PFSK-1 (cell line): ENCODE data around the gene MAP3K10.

Experiments
- FOXP2 ChIP-seq: optimal IDR thresholded peaks from 2 replicates; pipeline ENCODE3; 2011; ENCODE audit warnings: borderline replicate concordance, control low read depth, inconsistent platforms; ENCODE audit not compliant: insufficient read depth; ENCODE audit errors: extremely low read length, extremely low read depth
- POLR2AphosphoS5 ChIP-seq: IDR thresholded peaks from 2 replicates; pipeline ENCODE4 v1.6.1; 2012; ENCODE audit warnings: low read depth, mild to moderate bottlenecking, control low read depth, low read length, moderate library complexity
- SIN3A ChIP-seq: IDR thresholded peaks from 2 replicates; pipeline ENCODE4 v1.6.1; 2012; ENCODE audit warnings: mild to moderate bottlenecking, low read length, moderate library complexity, borderline replicate concordance; ENCODE audit not compliant: insufficient read depth
- TAF1 ChIP-seq: IDR thresholded peaks from 2 replicates; pipeline ENCODE4 v1.6.1; 2012; ENCODE audit warnings: low read length, control low read depth, borderline replicate concordance; ENCODE audit not compliant: insufficient read depth
- TF ChIP-seq, protein P1 (sequence below), 2 experiments: IDR thresholded peaks; 2 replicates each; pipeline versions ENCODE4 v1.6.1 to v1.8.0; 2011 to 2012; ENCODE audit warnings: low read depth in 2 of 2, low read length in 2 of 2, control low read depth in 1 of 2, inconsistent platforms in 1 of 2, mild to moderate bottlenecking in 1 of 2, moderate library complexity in 1 of 2; ENCODE audit not compliant: insufficient read depth in 1 of 2

DNA sequence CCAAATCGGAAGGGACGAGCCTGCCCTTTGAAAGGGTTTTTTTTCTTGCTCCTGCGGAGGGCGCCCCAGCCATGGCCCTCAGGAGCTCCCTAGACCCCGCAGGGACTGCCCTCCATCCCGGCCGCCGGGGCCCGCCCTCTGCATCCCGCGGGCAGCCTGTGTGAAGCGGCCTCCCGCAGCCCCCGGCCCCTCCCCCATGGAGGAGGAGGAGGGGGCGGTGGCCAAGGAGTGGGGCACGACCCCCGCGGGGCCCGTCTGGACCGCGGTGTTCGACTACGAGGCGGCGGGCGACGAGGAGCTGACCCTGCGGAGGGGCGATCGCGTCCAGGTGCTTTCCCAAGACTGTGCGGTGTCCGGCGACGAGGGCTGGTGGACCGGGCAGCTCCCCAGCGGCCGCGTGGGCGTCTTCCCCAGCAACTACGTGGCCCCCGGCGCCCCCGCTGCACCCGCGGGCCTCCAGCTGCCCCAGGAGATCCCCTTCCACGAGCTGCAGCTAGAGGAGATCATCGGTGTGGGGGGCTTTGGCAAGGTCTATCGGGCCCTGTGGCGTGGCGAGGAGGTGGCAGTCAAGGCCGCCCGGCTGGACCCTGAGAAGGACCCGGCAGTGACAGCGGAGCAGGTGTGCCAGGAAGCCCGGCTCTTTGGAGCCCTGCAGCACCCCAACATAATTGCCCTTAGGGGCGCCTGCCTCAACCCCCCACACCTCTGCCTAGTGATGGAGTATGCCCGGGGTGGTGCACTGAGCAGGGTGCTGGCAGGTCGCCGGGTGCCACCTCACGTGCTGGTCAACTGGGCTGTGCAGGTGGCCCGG, 815 bp downstream of the MAP3K10 start:
- TF ChIP-seq, protein P1, sequence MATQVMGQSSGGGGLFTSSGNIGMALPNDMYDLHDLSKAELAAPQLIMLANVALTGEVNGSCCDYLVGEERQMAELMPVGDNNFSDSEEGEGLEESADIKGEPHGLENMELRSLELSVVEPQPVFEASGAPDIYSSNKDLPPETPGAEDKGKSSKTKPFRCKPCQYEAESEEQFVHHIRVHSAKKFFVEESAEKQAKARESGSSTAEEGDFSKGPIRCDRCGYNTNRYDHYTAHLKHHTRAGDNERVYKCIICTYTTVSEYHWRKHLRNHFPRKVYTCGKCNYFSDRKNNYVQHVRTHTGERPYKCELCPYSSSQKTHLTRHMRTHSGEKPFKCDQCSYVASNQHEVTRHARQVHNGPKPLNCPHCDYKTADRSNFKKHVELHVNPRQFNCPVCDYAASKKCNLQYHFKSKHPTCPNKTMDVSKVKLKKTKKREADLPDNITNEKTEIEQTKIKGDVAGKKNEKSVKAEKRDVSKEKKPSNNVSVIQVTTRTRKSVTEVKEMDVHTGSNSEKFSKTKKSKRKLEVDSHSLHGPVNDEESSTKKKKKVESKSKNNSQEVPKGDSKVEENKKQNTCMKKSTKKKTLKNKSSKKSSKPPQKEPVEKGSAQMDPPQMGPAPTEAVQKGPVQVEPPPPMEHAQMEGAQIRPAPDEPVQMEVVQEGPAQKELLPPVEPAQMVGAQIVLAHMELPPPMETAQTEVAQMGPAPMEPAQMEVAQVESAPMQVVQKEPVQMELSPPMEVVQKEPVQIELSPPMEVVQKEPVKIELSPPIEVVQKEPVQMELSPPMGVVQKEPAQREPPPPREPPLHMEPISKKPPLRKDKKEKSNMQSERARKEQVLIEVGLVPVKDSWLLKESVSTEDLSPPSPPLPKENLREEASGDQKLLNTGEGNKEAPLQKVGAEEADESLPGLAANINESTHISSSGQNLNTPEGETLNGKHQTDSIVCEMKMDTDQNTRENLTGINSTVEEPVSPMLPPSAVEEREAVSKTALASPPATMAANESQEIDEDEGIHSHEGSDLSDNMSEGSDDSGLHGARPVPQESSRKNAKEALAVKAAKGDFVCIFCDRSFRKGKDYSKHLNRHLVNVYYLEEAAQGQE (IDR thresholded peaks at IDR 0.05; ENCODE audit: insufficient read depth in 1 of 2, low read depth in 2 of 2, low read length in 2 of 2) = no peak
- 0 out of 2 replicates have a peak, but pooled peaks have one; percentile 9 for TF ChIP-seq TAF1
- peak; percentile 48; the same call in 1 of the 2 replicates for TF ChIP-seq POLR2AphosphoS5
- TF ChIP-seq SIN3A = no peak
- no peak for TF ChIP-seq FOXP2
